ENCODE results near the gene ASB10. TPM values are rescaled to one million over a fixed set of nuclear protein-coding genes. Genes with fewer than 3 reads are reported as not detected.

The ASB10 gene
- total and polyA plus RNA-seq, 2 of the 13 experiments (the other 11 are each of a cell fraction or from before 2014, with no cell fraction given), result not detected

DNA sequence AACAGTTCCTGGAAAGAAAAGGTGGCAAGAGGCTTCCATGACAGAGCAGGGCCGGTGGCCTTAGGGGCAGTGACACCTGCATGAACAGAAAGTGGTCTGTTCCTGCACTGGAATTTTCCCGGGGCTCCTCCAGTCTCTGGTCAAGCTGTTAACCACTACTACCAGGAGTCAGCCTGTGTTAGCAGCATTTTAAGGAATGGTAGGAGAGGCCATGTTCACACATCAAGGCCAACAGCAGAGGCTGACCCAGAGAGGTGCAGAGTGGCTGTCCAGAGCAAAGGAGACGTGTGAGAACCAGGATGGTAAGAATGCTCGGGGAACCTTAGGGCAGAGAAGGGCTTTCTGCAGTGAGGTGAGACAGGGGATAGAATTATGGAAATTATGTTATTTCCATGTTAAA lies 14.7 kb upstream of the ASB10 start (continued):
- TF ChIP-seq, protein P1, sequence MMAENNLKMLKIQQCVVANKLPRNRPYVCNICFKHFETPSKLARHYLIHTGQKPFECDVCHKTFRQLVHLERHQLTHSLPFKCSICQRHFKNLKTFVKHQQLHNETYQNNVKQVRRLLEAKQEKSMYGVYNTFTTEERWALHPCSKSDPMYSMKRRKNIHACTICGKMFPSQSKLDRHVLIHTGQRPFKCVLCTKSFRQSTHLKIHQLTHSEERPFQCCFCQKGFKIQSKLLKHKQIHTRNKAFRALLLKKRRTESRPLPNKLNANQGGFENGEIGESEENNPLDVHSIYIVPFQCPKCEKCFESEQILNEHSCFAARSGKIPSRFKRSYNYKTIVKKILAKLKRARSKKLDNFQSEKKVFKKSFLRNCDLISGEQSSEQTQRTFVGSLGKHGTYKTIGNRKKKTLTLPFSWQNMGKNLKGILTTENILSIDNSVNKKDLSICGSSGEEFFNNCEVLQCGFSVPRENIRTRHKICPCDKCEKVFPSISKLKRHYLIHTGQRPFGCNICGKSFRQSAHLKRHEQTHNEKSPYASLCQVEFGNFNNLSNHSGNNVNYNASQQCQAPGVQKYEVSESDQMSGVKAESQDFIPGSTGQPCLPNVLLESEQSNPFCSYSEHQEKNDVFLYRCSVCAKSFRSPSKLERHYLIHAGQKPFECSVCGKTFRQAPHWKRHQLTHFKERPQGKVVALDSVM (CRISPR knock-in tag; IDR thresholded peaks at IDR 0.05), result no peak

DNA sequence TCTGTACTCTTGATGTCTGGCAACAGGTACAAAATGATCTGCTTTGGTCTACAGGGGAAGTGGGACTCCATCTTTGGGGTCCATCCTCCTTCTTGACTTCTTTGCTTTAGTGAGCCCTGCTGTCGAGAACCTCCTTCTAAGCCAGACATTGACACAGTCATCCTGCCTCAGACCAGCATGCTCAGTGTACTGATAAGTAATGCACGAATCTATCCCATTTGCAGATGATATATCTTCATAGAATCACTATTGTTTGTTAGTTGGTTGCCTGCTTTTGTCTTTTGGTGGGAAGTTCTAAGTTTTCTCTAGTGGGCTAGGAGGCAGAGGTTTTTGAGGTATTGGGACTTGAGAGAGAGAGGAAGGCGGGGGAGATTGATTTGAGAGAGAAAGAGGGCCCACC lies 14.3 kb upstream of the ASB10 start:
- ChIA-PET POLR2A (no interaction called here), CTCF (ENCODE audit: low intra/inter-chr PET ratio, low total read pairs) (no interaction called here)
- intact Hi-C loops (cut with micrococcal nuclease; ENCODE audit: unreplicated experiment) (no loop called here), in situ Hi-C loops (cut with HindIII; ENCODE audit: extremely low pct_ligation_motif_present, low pct_unique_long_range_greater_than_20kb) (no loop called here)
- Histone ChIP-seq H3K4me3 (replicated peaks in 1 of 3; ENCODE audit: insufficient read depth in 1 of 3, low read depth in 2 of 3, low read length in 3 of 3) (no peak overlapping the region), H3K27ac (ENCODE audit: extremely low read length, insufficient read depth, low read length) (no peak overlapping the region), H3K4me1 (ENCODE audit: insufficient read depth, low read length) (no peaks in the 10 kb centered on the region), H2AFZ (ENCODE audit: low read length) (no peak overlapping the region), H3K9me3 (ENCODE audit: low read length) (no peaks in the 10 kb centered on the region), H3K4me2 (ENCODE audit: low read depth, low read length) (no peak overlapping the region), H4K20me1 (ENCODE audit: insufficient read depth, low read length) (0 out of 2 replicates have a peak, but pooled peaks cover 3% of the 10 kb centered on the region), H3K27me3 (ENCODE audit: control insufficient read depth in 1 of 2, insufficient read depth in 2 of 2, low read length in 2 of 2) (peaks cover 14 to 90% of the 10 kb centered on the region in 2 experiments), H3K9ac (ENCODE audit: insufficient read depth, low read depth, low read length) (no peak overlapping the region), H3K79me2 (ENCODE audit: insufficient read depth, low read length) (no peaks in the 10 kb centered on the region), H3K36me3 (replicated peaks in 1 of 2; ENCODE audit: control insufficient read depth in 1 of 2, insufficient read depth in 2 of 2, low read length in 2 of 2) (no peaks in the 10 kb centered on the region)
- FAIRE-seq (no peak), DNase-seq (ENCODE audit: low spot score) (no peak), ATAC-seq (no peak)
- TF ChIP-seq RXRA (CRISPR knock-in tag; IDR thresholded peaks at IDR 0.05) (no peak), SAP130 (CRISPR knock-in tag; IDR thresholded peaks at IDR 0.05; ENCODE audit: low read depth) (no peak), GTF2F1 (IDR thresholded peaks at IDR 0.05; ENCODE audit: low read length) (no peak)
- no TSS peak for BruUV-seq (replicated peaks)
- WGBS (ENCODE audit: low lambda C conversion rate), result 0% methylated on average over 3 of the region's 3 CpGs
